ENCODE measurements around the gene TMEM130.
"Not testable (repeated sequence)": the region's sequence is repeated elsewhere in the genome, so short reads cannot be mapped to it uniquely, and the experiment has no call there.

Gene TMEM130

GRCh38 chr7:98842552-98842951 is 27.3 kb downstream of the TMEM130 start:
- H2AFZ ChIP-seq (ENCODE audit: low read length, unreplicated experiment); H3K27ac ChIP-seq (ENCODE audit: low read depth, low read length); H3K79me2 ChIP-seq (ENCODE audit: control insufficient read depth, insufficient read depth, low read length, unreplicated experiment); H3K36me3 ChIP-seq (ENCODE audit: insufficient read depth, low read length); H3K4me3 ChIP-seq (ENCODE audit: low read depth, low read length); H3K27me3 ChIP-seq (ENCODE audit: insufficient read depth, low read length): not testable (repeated sequence)
- peaks cover 12% of the 10 kb centered on the region for H3K4me1 ChIP-seq (ENCODE audit: control insufficient read depth, insufficient read depth, low read length, unreplicated experiment)

GRCh38 chr7:98841179-98841997 is 28.4 kb downstream of the TMEM130 start:
- H3K4me3 ChIP-seq (ENCODE audit: low read depth, low read length): peak overlapping the region; percentile 37
- H3K27ac ChIP-seq (ENCODE audit: low read depth, low read length): peak overlapping the region; percentile 75
- H2AFZ ChIP-seq (ENCODE audit: low read length, unreplicated experiment): no peak overlapping the region
- H3K27me3 ChIP-seq (ENCODE audit: insufficient read depth, low read length): no peaks in the 10 kb centered on the region
- no peaks in the 10 kb centered on the region for H3K36me3 ChIP-seq (ENCODE audit: insufficient read depth, low read length)
- H3K79me2 ChIP-seq (ENCODE audit: control insufficient read depth, insufficient read depth, low read length, unreplicated experiment): no peaks in the 10 kb centered on the region
- H3K4me1 ChIP-seq (ENCODE audit: control insufficient read depth, insufficient read depth, low read length, unreplicated experiment): peaks cover 12% of the 10 kb centered on the region

GRCh38 chr7:98840722-98841121 is 29.1 kb downstream of the TMEM130 start:
- no peaks in the 10 kb centered on the region for H3K36me3 ChIP-seq (ENCODE audit: insufficient read depth, low read length)
- H3K27ac ChIP-seq (ENCODE audit: low read depth, low read length): peak overlapping the region; percentile 75
- no peak overlapping the region for H2AFZ ChIP-seq (ENCODE audit: low read length, unreplicated experiment)
- H3K27me3 ChIP-seq (ENCODE audit: insufficient read depth, low read length): 0 out of 2 replicates have a peak, but pooled peaks cover under 1% of the 10 kb centered on the region
- H3K79me2 ChIP-seq (ENCODE audit: control insufficient read depth, insufficient read depth, low read length, unreplicated experiment): no peaks in the 10 kb centered on the region
- peaks cover 12% of the 10 kb centered on the region for H3K4me1 ChIP-seq (ENCODE audit: control insufficient read depth, insufficient read depth, low read length, unreplicated experiment)
- no peak overlapping the region; the same call in 1 of the 2 replicates for H3K4me3 ChIP-seq (ENCODE audit: low read depth, low read length)

DNA sequence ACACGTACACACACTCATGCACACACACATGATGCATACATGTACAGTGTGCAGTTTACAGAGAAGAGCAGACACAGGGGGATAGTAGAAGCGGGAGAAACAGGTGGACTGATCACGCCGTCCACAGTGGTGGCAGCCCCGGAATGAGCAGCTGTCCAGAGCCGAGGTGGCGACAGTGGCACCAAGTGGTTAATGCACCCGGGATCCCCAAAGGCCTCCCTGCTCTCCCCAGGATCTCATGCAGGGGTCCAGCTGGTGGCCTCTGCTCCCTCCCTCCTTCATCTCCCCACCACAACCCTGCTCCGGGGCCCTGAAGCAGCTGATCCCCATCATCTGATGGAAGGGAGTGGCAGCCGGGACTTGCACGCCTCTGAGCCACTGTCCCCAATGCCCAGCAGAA is 29.7 kb downstream of the TMEM130 start:
- Histone ChIP-seq H2AFZ (ENCODE audit: low read length, unreplicated experiment) (no peak overlapping the region), H3K4me1 (ENCODE audit: control insufficient read depth, insufficient read depth, low read length, unreplicated experiment) (peaks cover 12% of the 10 kb centered on the region), H3K27me3 (ENCODE audit: insufficient read depth, low read length) (0 out of 2 replicates have a peak, but pooled peaks cover 3% of the 10 kb centered on the region), H3K4me3 (ENCODE audit: low read depth, low read length) (no peak overlapping the region), H3K36me3 (ENCODE audit: insufficient read depth, low read length) (no peaks in the 10 kb centered on the region), H3K27ac (ENCODE audit: low read depth, low read length) (no peak overlapping the region; the same call in 1 of the 2 replicates), H3K79me2 (ENCODE audit: control insufficient read depth, insufficient read depth, low read length, unreplicated experiment) (no peaks in the 10 kb centered on the region)

GRCh38 chr7:98837630-98837972 is 32.2 kb downstream of the TMEM130 start:
- Histone ChIP-seq H3K4me3 (ENCODE audit: low read depth, low read length) (no peak overlapping the region), H3K79me2 (ENCODE audit: control insufficient read depth, insufficient read depth, low read length, unreplicated experiment) (no peaks in the 10 kb centered on the region), H3K27ac (ENCODE audit: low read depth, low read length) (no peak overlapping the region), H3K36me3 (ENCODE audit: insufficient read depth, low read length) (no peaks in the 10 kb centered on the region), H3K27me3 (ENCODE audit: insufficient read depth, low read length) (0 out of 2 replicates have a peak, but pooled peaks cover 3% of the 10 kb centered on the region), H2AFZ (ENCODE audit: low read length, unreplicated experiment) (no peak overlapping the region), H3K4me1 (ENCODE audit: control insufficient read depth, insufficient read depth, low read length, unreplicated experiment) (peaks cover 12% of the 10 kb centered on the region)

GRCh38 chr7:98836811-98837629 is 32.8 kb downstream of the TMEM130 start:
- H3K4me3 ChIP-seq (ENCODE audit: low read depth, low read length): no peak overlapping the region
- no peak overlapping the region for H2AFZ ChIP-seq (ENCODE audit: low read length, unreplicated experiment)

GRCh38 chr7:98834949-98835348 is 34.9 kb downstream of the TMEM130 start:
- no peaks in the 10 kb centered on the region for H3K79me2 ChIP-seq (ENCODE audit: control insufficient read depth, insufficient read depth, low read length, unreplicated experiment)
- no peak overlapping the region for H3K27ac ChIP-seq (ENCODE audit: low read depth, low read length)

More at GRCh38 chr7:98836811-98837629, 32.8 kb downstream of the TMEM130 start:
- Histone ChIP-seq H3K36me3 (ENCODE audit: insufficient read depth, low read length) (no peaks in the 10 kb centered on the region), H3K27ac (ENCODE audit: low read depth, low read length) (no peak overlapping the region), H3K27me3 (ENCODE audit: insufficient read depth, low read length) (0 out of 2 replicates have a peak, but pooled peaks cover 3% of the 10 kb centered on the region), H3K79me2 (ENCODE audit: control insufficient read depth, insufficient read depth, low read length, unreplicated experiment) (no peaks in the 10 kb centered on the region), H3K4me1 (ENCODE audit: control insufficient read depth, insufficient read depth, low read length, unreplicated experiment) (peaks cover 12% of the 10 kb centered on the region)

DNA sequence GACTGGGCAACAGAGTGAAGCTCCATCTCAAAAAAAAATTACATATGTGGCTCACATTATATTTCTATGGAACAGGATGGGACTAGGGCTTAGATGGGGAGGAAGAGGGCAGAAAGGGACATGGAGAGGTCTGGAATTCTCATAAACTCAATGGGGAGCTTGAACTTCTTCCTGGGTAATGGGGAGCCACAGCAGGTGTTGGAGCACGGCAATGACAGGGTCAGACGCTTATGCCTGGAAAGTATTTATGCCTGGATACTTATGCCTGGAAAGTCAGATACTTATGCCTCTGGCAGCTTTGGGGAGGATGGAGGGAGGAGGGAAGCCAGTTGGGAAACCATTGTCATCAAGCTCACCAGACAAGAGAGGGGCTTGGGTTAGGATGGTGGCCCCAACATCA is 36.8 kb downstream of the TMEM130 start:
- Histone ChIP-seq H3K79me2 (ENCODE audit: control insufficient read depth, insufficient read depth, low read length, unreplicated experiment) (no peaks in the 10 kb centered on the region), H3K27me3 (ENCODE audit: insufficient read depth, low read length) (peaks cover 7% of the 10 kb centered on the region; the same call in 1 of the 2 replicates), H2AFZ (ENCODE audit: low read length, unreplicated experiment) (no peak overlapping the region), H3K4me1 (ENCODE audit: control insufficient read depth, insufficient read depth, low read length, unreplicated experiment) (no peaks in the 10 kb centered on the region), H3K36me3 (ENCODE audit: insufficient read depth, low read length) (no peaks in the 10 kb centered on the region), H3K27ac (ENCODE audit: low read depth, low read length) (no peak overlapping the region), H3K4me3 (ENCODE audit: low read depth, low read length) (no peak overlapping the region)

More at GRCh38 chr7:98834949-98835348, 34.9 kb downstream of the TMEM130 start:
- no peak overlapping the region for H3K4me3 ChIP-seq (ENCODE audit: low read depth, low read length)
- peaks cover 1% of the 10 kb centered on the region for H3K4me1 ChIP-seq (ENCODE audit: control insufficient read depth, insufficient read depth, low read length, unreplicated experiment)
- 0 out of 2 replicates have a peak, but pooled peaks cover 3% of the 10 kb centered on the region for H3K27me3 ChIP-seq (ENCODE audit: insufficient read depth, low read length)
- no peak overlapping the region for H2AFZ ChIP-seq (ENCODE audit: low read length, unreplicated experiment)
- H3K36me3 ChIP-seq (ENCODE audit: insufficient read depth, low read length): no peaks in the 10 kb centered on the region

DNA sequence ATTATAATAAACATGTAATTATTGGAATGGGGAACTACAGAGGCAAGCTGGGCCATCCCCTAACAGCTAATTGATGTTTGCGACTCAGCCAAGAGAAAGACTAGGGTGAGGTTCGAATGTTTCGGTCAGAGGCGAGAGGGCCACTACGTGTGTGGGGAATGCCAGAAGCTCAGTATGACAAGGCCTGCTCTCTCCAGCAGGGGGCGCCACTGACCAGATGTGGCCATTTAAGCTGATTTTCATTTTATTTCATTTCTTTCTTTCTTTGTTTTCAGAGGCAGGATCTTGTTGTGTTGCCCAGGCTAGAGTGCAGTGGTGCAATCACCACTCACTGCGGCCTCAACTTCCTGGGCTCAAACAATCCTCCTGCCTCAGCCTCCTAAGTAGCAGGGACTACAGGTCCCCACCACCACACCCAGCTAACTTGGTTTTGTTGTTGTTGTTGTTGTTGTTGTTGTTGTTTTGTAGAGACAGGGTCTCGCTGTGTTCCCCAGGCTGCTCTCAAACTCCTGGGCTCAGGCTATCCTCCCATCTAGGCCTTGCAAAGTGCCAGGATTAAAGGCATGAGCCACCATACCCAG is 38.1 kb downstream of the TMEM130 start:
- Histone ChIP-seq H3K27ac (ENCODE audit: low read depth, low read length) (no peak overlapping the region), H3K36me3 (ENCODE audit: insufficient read depth, low read length) (no peaks in the 10 kb centered on the region), H3K79me2 (ENCODE audit: control insufficient read depth, insufficient read depth, low read length, unreplicated experiment) (no peaks in the 10 kb centered on the region), H3K4me3 (ENCODE audit: low read depth, low read length) (no peak overlapping the region), H3K27me3 (ENCODE audit: insufficient read depth, low read length) (peaks cover 7% of the 10 kb centered on the region; the same call in 1 of the 2 replicates), H3K4me1 (ENCODE audit: control insufficient read depth, insufficient read depth, low read length, unreplicated experiment) (no peaks in the 10 kb centered on the region), H2AFZ (ENCODE audit: low read length, unreplicated experiment) (no peak overlapping the region)

GRCh38 chr7:98830972-98831548 is 38.8 kb downstream of the TMEM130 start:
- peaks cover 7% of the 10 kb centered on the region; the same call in 1 of the 2 replicates for H3K27me3 ChIP-seq (ENCODE audit: insufficient read depth, low read length)

More at GRCh38 chr7:98830972-98831548, 38.8 kb downstream of the TMEM130 start:
- Histone ChIP-seq H3K36me3 (ENCODE audit: insufficient read depth, low read length) (no peaks in the 10 kb centered on the region), H3K27ac (ENCODE audit: low read depth, low read length) (no peak overlapping the region), H3K79me2 (ENCODE audit: control insufficient read depth, insufficient read depth, low read length, unreplicated experiment) (no peaks in the 10 kb centered on the region), H2AFZ (ENCODE audit: low read length, unreplicated experiment) (no peak overlapping the region), H3K4me1 (ENCODE audit: control insufficient read depth, insufficient read depth, low read length, unreplicated experiment) (no peaks in the 10 kb centered on the region), H3K4me3 (ENCODE audit: low read depth, low read length) (no peak overlapping the region)

All from ACC112 (cell line).